ENCODE measurements around the gene CDT1. TPM values are rescaled to one million over a fixed set of nuclear protein-coding genes. Genes with fewer than 3 reads are reported as not detected.

CDT1 gene
- total RNA-seq, 1 experiment from 2014 or later, result 36.6 TPM

Other genes with a start within 250 kb of the CDT1 start
- 25.8 and 48.9 TPM in 2 replicates for gene ZC3H18, start 233.4 kb upstream of the CDT1 start, total RNA-seq (2014; rRNA removed; shearing (Covaris generic))
- 0.43 TPM in 1 of 2 replicates, not detected in the other for gene IL17C, start 165.2 kb upstream of the CDT1 start, total RNA-seq (2014; rRNA removed; shearing (Covaris generic))
- gene CYBA, start 152.7 kb upstream of the CDT1 start, total RNA-seq (2014; rRNA removed; shearing (Covaris generic)), result 299 and 403 TPM in 2 replicates
- gene MVD, start 140.7 kb upstream of the CDT1 start, total RNA-seq (2014; rRNA removed; shearing (Covaris generic)), result 48.9 and 63.5 TPM in 2 replicates
- 0.18 and 0.88 TPM in 2 replicates for gene SNAI3, start 117.3 kb upstream of the CDT1 start, total RNA-seq (2014; rRNA removed; shearing (Covaris generic))
- gene RNF166, start 97.4 kb upstream of the CDT1 start, total RNA-seq (2014; rRNA removed; shearing (Covaris generic)), result 22.3 and 31.3 TPM in 2 replicates
- gene CTU2, start 97.3 kb upstream of the CDT1 start, total RNA-seq (2014; rRNA removed; shearing (Covaris generic)), result 14.7 and 21.8 TPM in 2 replicates
- gene PIEZO1, start 18.6 kb upstream of the CDT1 start, total RNA-seq (2014; rRNA removed; shearing (Covaris generic)), result 69.8 and 75.6 TPM in 2 replicates
- gene APRT, start 8.1 kb downstream of the CDT1 start, total RNA-seq (2014; rRNA removed; shearing (Covaris generic)), result 266 and 349 TPM in 2 replicates
- 12.3 and 13.3 TPM in 2 replicates for gene GALNS, start 53.2 kb downstream of the CDT1 start, total RNA-seq (2014; rRNA removed; shearing (Covaris generic))
- gene TRAPPC2L, start 53.3 kb downstream of the CDT1 start, total RNA-seq (2014; rRNA removed; shearing (Covaris generic)), result 86.0 and 86.1 TPM in 2 replicates
- gene PABPN1L, start 62.9 kb downstream of the CDT1 start, total RNA-seq (2014; rRNA removed; shearing (Covaris generic)), result not detected in 2 replicates
- gene CBFA2T3, start 173.4 kb downstream of the CDT1 start, total RNA-seq (2014; rRNA removed; shearing (Covaris generic)), result 0.12 and 0.64 TPM in 2 replicates

All from G401 (cell line).